AG10803 (cell line): ENCODE data around the gene MRPL39.

Experiments
- DNase-seq: peaks from one replicate; pipeline ENCODE4 v3.0.0; 2010; ENCODE audit warnings: low read depth
- H3K4me3 ChIP-seq: 2 replicates; pipeline ENCODE4 v1.5.1; 2011; ENCODE audit warnings: mild to moderate bottlenecking, low read length, control low read depth
- TF ChIP-seq, protein P1 (sequence below): conservative IDR thresholded peaks from 2 replicates; pipeline ENCODE4 v1.5.1; 2011; ENCODE audit warnings: mild to moderate bottlenecking, low read length, control low read depth, inconsistent platforms

The MRPL39 gene

DNA sequence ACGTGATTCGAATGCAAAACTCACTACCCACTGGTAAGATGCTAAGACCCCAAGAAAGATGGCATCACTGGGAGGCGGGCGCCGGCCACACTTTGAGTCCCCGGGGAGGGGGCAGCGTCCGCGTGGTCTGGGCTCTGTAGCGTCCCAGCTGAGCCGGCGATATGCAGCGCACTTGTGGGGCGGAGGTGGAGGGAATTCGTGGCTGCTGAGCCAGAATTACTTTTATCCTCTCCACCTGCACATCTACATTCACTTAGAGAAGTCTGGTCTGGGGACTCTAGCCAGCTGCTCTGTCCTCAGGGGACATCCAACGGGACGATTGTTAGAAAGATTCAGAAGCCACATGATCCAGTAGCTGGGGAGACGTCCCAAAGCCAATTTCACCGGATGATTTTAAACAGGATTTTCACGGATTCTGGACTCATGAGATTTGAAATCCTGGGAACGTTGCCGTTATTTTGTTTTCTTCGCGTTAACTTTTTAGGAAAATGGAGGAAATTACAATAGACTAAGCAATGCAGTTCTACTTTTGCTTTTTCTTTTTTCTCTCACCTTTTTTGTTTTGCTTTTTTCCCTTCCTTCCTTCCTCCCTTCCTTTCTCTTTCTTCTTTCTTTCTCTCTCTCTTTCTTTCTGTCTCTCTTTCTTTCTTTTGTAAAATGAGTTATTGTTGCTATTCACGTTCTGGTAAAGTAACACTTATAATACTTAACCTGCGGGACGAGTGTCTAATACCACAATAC lies 33.1 kb upstream of the MRPL39 start:
- DNase-seq, result no peak
- peak overlapping the region; percentile 67 for H3K4me3 ChIP-seq
- TF ChIP-seq, protein P1, sequence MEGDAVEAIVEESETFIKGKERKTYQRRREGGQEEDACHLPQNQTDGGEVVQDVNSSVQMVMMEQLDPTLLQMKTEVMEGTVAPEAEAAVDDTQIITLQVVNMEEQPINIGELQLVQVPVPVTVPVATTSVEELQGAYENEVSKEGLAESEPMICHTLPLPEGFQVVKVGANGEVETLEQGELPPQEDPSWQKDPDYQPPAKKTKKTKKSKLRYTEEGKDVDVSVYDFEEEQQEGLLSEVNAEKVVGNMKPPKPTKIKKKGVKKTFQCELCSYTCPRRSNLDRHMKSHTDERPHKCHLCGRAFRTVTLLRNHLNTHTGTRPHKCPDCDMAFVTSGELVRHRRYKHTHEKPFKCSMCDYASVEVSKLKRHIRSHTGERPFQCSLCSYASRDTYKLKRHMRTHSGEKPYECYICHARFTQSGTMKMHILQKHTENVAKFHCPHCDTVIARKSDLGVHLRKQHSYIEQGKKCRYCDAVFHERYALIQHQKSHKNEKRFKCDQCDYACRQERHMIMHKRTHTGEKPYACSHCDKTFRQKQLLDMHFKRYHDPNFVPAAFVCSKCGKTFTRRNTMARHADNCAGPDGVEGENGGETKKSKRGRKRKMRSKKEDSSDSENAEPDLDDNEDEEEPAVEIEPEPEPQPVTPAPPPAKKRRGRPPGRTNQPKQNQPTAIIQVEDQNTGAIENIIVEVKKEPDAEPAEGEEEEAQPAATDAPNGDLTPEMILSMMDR, result no peak

DNA sequence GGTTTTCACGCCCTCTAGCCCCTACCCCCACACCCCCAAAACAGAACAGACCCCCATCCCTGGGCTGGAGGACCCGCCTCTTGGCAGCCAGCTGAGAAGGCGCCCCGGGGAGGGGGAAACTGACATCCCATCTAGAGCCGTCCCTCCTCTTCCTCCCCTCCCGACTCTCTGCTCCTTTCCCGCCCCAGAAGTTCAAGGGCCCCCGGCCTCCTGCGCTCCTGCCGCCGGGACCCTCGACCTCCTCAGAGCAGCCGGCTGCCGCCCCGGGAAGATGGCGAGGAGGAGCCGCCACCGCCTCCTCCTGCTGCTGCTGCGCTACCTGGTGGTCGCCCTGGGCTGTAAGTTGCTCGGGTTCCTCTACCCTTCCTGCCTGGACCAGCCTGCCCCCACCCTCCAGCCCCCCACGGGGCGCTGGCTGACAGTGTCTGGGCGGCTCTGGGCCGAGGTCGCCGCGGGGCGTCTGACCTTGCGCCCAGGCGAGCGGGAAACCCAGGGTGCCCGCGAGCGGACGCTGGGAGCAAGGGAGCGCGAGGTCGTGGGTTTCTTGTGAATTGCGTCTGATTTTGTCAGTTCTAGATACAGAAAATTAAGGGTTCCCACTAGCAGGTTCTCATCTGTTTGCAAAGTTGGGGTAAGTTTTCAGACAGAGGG lies 32.4 kb upstream of the MRPL39 start:
- peak overlapping the region; percentile 67 for H3K4me3 ChIP-seq
- TF ChIP-seq, protein P1, result peak; percentile 30
- peak; percentile 9 for DNase-seq

- DNase-seq, result peak; percentile 27
These were observed 31.6 kb upstream of the MRPL39 start, which contains the start of gene JAM2 for GRCh38 chr21:25638660-25639550. Gene JAM2 (plus strand): TSS chr21:25639258. CDS start chr21:25639822, 564 bp downstream.

GRCh38 chr21:25637851-25638659 lies 30.8 kb upstream of the MRPL39 start:
- DNase-seq, result peak; percentile 4
- H3K4me3 ChIP-seq, result no peak overlapping the region
- TF ChIP-seq, protein P1, result no peak

More at GRCh38 chr21:25638660-25639550, 31.6 kb upstream of the MRPL39 start, which contains the start of gene JAM2:
- peak within 1 kb of the TSS; percentile 67 for H3K4me3 ChIP-seq
- TF ChIP-seq, protein P1, result no peak

- H3K4me3 ChIP-seq, result no peak overlapping the region
- TF ChIP-seq, protein P1, result no peak
- DNase-seq, result peak; percentile 3
These were observed 29.4 kb upstream of the MRPL39 start for GRCh38 chr21:25636727-25637126.

DNA sequence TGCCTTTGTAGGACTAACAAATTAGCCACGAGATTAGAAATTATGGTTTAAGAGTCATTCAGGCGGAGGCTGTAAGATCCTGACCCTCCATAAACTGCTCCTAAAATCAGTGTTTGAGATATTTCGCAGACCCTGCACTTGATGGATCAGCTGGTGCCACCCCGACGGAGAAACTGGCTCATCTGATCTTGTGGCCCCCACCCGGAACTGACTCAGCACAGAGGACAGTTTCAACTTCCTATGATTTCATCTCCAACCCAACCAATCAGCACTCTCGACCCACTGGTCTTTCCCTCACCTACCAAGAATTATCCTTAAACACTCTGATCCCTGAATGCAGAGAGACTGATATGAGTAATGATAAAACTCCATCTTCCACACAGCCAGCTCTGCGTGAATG lies 28.0 kb upstream of the MRPL39 start:
- TF ChIP-seq, protein P1, result no peak
- no peak overlapping the region for H3K4me3 ChIP-seq
- no peak for DNase-seq
